Putamen (tissue), 1 donor: ENCODE measurements around the gene MAML3.
A peak's percentile ranks its signal among the peaks of the same experiment; 100 is the strongest.

ENCODE experiments used
- DNase-seq: peaks from one replicate; pipeline ENCODE4 v3.0.0-alpha.2; 2016; ENCODE audit warnings: low spot score

MAML3 gene

DNA sequence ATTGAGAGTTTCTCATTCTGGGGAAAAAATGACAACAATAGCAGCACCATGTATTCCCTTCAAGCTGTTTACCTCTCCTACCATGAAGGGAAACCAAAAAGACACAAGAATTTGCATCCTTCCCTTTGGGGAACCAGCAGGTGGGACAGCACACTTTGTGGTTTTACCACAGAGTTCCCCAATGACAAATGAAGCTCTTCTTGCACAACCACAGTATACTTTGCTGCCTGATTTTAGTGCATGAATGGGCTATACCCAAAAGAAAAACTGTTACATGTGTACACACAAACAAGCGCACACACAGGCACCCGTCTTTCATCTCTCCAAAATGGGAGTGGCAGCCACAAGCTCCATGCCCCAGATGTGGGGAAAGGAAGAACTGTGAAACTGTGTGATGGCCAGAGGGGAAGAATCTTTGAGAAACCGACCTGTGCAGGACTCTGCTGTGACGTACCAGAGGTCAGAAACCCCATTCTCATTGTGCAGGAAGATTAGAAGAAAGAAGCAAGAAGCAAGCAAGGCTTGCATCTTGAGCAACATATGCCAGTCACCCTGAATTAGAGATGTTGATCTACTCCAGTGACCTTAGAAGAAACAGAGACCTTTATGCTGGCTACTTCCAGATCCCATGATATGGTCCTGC is 2.7 kb upstream of the MAML3 start:
- DNase-seq = no peak

DNA sequence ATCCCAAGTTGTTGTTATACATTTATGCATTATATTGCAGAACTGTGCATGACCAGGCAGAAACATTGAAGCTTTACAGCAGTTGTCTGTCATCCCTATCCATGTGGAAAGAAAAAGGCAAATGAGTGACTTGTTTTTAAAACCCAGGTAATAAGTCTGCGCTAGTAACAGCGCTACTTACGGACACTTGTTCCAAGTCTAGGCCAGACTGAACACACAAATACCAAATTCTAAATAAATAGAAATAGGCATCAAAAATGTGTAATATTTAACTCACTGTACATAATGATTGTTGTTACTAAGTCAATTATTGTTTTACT is 548 bp upstream of the MAML3 start:
- no peak for DNase-seq

DNA sequence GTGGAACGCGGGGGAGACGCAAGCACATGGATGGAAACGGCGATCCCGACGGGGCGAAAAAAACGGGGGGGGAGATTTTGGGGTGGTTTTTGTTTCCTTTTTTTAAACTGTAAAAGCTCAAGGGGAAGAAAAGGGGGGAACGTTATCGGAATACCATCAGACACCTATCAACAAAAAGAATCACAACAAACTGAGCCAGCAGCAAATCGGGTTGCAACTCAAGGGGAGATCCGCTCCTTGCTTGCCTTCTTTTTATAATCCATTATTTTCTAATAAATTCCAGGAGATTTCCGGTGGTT is 616 bp downstream of the MAML3 start:
- no peak for DNase-seq

DNA sequence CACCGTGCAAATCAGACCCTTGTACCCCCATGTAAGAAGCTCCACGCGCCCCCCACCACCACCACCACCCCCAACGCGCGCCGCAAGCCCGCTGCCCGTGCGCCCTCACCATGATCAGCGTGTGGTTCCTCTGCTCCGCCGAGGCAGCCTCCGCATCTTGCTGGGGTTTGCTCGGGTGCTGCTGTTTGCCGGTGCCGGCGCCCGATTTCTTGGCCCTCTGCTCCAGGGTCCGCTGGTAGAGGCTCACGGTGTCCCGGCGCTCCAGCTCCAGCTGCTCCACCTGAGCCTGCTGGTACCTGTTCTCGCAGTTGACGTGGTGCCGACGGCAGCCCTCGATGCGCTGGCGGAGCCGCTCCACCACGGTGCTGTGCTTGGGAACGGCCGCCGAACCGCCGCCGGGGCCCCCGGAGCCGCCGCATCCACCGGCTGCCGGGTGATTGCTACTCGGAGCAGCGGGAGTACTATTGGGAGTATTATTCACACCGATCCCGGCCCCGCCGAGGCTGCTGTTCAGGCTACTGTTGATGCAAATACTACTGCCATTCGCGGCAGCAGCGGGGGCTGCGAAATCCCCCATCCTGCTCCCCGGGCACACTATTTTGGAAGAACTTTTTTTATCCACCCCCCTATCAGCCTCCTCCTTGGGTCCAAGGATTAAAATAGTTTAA is 1.1 kb downstream of the MAML3 start:
- peak; percentile 49 for DNase-seq

DNA sequence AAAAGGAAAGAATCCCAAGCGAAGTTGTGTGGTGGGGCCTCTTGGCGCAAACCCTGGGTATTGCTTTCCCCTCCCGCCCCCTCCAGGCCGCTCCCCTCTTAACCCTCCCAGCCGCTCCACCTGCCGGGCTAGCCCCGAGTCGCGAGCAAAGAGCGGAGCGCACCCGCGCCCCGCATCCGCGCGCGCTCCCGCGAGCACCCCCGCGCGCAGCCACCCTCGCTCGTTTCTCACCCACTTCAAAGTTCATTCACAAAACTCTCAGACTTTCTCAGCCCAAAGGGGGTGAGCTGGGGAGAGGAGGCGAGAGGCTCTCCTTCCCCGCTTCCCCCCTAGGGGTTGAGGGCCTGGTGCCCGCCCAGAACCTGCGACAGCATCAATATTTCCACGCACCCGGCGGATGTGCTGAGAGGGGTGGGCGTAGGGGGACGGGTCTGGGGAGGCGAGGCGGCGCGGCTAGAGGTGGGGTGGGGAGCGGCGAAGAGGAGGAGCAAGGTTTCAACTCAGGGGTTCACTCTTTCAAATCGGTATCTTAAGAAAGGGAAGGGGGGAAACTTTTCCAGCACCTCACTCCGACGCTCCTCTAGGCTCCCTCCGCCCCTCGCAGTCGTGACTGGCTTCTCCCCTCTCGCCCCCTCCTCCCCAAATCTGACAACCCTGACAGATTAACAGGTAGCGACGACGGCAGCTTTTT is 1.8 kb downstream of the MAML3 start:
- peak; percentile 70 for DNase-seq

DNA sequence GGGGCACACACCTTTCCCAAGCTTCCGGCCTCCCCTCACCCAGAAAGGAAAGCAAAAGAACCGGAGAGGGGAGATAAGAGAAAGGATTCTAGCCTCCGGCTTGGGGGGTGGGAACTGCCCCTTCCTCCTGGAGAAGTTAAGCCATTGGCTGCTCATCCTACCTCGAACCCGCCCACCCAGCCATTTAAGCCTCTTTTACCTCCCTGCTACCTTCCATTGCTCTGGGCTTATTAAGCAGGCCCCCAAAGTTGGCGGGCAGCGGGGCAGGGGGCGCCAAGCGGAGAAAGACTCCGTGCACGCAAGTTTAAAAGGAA is 2.3 kb downstream of the MAML3 start:
- peak; percentile 66 for DNase-seq

DNA sequence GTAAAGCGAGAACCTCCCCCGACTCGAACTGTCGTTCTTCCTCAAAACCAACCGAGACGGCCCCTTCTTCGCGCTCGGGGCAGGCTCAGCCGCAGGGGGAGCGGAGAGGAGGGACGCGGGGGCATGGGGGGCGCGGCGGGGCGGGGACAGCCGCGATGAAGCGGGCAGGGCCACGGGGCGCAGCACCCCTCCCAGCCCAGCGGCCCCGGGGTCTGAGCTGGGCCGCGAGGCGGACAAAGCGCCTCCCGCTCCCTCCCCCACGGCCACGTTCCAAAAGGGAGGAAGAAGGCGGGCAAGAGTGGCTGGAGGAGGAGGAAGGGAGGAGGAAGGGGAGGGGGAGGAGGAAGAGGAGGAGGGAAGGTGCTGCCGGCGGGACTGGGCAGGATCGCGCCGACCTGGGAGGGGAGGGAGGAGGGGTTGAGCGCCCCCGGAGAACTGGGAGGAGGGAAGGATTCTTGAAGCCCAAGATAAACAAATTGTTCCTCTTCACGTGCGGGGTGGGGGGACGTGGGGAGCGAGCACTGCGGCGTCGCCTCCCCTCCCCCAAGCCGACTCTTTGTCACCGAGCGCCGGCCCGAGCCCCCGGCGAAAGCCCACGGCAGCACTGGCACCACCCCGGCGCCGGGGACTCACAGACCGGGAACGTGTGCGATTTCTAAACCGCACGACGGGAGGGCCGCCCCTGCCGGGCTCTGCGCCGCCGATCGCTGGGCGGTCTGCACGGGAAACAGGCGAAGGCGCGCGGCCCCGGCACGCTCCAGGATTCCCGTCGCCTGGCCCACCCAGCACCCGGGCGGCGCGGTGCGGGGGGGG is 2.9 kb downstream of the MAML3 start:
- DNase-seq = peak; percentile 86

DNA sequence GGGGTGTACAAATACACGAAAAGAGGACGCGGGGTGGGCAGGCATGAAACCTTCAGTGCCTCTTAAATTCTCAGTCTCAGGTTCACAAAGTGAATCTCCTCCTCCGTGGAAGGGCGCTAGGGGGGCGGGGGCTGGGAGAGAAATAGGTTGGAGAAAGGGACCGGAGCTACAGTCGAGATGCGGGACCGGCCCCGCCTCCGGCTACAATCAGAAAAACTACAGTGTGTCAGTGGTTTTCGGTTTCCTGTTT is 3.4 kb downstream of the MAML3 start:
- no peak for DNase-seq

DNA sequence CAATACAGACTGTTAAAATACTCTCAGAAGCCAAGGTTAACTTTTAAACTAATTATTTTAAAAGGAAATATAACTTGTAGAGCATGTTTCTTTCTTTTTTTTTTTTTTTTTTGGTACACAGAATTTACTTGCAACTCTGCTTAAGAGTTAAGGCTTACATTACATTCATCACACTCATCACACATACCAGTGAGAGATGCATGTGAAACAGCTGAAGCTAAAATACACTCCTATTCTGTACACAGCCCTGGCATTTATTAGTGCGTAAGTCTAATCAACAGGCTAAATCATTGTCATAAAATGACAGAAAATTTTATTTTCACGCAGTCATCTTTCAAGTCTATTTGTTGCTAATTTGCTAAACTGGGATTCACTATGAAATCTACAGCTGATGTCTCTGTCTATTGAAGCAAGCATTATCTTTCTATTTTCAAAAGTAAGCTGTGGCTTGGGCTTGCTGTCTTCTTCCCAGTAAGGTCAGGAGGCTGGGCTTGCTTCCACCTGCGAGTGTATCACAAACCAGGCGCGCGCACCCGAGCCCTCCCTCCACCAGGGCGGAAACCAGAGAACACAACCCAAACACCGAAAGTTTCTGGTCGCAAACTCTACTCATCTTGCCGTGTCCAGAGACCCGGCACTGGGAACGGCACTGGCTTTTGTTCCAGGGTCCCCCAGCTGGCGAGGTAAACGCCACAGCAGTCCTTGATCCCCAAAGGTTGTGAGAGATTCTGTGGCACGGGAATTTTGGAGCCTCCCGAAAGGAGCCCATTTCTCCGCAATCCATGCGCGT is 3.9 kb downstream of the MAML3 start:
- DNase-seq = peak; percentile 42

DNA sequence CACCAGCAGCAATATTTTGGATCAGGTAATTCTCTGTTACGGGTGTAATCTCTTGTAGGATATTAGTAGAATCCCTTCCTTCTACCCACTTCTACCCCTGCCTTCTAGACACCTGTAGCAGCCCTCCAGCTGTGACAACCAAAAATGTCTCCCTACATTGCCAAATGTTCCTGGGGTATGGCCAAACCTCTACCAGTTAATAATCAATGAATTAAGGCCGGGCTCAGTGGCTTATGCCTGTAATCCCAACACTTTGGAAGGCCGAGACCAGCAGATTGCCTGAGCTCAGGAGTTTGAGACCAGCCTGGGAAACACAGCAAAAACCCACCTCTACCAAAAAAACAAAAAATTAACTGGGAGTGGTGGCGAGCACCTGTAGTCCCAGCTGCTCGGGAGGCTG is 9.9 kb downstream of the MAML3 start:
- no peak for DNase-seq

DNA sequence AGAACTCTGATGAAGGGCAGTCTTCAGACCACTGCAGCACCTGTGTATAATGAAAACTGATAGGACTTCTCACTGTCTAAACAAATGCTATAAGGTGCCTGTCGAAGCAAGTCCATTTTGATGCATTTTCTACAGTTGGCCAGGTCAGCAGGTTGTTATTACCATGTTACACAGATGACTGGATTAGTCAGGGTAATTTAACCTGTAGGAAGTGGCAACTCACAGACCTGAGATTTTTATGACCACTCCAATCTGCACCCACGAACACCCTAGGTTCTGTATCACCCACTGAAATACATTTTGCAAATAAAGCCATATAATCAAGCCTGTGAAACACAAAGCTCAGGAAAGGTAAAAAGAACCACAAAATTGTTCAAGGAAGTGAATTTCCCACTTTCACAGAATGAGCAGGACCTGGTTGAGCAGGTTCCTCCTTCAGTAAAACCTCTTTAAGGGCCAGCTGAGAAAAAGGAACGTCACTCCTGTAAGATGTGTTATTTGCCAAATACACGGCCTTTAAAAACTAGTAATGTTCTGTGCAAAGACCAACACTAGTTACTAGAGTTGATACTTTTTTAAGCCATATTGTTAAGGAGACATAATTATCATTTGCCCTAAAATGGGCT is 12.7 kb downstream of the MAML3 start:
- DNase-seq = no peak

DNA sequence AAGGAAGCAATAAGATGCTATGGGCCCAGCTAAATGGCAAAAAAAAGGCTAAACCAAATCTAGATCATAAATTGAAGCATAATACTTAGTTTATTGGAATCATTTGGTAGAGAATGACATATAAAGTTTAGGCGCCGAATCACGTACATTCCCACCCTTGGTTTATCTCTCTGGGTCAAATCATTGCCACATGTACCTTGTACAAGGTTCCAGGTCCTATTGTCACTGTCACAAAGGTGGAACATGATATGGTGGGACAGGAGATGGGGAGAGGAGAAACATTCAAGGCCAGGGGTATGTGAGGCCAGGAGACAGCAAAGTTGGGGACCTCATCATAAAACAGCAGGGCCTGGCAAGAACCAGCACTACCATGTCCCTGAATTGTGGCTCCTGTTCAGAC is 13.4 kb downstream of the MAML3 start:
- DNase-seq = no peak

DNA sequence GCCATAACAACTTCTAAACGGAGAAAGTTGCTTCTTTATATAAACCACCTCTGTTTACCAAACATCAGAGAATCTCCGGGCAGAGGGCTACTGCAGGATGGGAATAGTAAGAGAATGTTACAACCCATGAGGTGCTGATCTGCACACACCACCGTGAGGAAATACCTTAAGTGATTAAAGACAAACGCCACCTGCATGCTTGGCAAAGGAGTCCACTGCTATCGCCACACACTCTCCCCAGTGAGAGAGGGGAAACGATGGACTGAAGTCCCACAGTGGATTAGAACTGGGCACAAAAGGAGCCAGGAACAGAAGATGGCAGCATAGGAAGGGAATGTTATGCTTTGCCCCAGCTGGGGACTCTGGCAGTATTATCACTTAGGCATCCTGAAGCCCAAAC is 15.6 kb downstream of the MAML3 start:
- no peak for DNase-seq

DNA sequence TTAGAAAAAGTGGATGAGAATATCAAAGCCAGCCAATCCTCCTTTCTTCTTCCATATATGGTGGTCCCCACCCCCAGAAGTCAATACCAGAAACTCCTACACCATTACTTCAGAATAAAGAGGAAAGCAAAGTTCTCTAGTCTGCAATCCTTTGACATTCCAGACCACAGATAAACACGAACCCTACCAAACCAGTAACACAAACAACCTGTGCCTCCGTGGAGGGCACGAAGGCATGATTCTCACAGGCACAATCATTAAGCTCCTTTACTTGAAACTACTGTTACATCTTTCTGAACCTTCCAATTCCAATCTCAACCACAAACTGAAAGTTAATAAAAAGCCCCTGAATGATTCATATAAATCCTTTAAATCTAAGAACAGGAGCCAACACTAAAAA is 16.3 kb downstream of the MAML3 start:
- no peak for DNase-seq

DNA sequence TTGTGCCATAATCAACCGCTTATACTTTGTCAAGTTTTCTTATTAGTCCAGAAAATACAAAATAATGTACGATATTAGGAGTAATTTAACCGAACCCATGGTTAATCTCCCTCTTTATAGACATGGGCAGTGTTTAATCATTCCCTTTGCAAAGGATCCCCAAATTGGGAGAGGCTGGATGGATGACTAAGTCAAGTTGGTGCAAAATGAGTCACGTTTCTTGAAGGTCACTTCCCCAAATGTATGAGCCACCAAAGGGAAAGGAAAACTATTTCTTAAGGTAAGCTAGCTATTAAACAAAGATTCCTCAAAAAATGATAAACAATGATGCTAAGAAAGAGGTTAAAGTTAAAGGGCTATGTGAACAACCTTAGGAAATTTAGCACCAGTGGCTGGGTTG is 17.5 kb downstream of the MAML3 start:
- no peak for DNase-seq

DNA sequence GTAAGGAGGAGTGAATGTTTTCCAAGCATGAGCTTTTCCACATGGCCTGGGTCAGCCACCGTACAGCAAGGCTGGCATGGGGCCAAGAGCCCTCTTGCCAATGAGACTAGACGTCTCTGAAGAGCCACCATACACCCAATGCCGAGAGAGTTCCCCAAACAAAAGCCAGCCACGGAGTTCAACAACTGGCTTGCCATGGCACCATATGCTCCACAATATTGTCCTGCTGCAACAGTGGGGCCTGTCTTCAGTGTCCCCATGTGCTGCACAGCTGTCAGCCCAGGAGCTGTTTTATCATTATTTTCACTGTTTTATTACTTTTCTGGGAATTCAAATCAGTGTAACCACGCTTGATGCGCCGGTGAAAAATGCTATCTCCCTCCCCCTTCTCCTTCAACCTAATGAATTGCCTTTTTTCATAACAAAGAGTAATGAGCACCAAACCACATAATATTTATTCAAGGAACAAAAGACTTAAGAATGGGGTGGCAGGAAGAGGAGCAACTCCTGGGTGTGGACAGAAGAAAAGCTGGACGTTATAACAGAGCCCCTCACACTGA is 18.4 kb downstream of the MAML3 start:
- DNase-seq = peak; percentile 51

DNA sequence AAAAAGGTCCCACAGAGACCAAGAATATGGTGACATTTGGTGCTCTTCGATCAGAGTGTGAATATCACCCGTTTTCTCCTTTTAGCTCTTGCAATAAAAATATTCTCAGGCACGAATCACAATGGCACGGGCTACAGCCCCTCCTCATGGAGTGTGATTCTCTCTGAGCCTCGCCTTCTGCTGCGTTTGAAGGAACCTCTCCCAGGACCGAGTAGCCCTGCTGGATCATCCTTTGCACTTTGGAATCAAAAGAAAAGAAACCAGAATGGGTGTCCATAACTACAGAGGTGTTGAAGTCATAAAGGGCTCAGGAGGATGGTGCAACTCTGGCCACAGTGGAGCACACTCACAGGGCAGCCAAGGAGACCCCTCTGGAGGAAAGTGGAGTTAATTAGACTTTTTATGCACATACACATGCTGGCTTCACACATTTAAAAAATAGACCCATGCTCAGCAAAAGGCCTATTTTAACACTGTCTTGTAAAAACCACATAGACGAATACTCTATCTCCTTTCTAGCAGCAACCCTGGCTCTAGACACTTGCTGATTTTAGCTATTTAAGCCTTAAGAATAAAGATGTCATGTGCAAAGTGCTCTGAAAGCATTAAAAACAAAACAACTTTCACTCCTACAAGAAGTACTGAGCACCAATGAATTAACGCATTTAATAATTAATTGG is 19.1 kb downstream of the MAML3 start:
- DNase-seq = no peak

DNA sequence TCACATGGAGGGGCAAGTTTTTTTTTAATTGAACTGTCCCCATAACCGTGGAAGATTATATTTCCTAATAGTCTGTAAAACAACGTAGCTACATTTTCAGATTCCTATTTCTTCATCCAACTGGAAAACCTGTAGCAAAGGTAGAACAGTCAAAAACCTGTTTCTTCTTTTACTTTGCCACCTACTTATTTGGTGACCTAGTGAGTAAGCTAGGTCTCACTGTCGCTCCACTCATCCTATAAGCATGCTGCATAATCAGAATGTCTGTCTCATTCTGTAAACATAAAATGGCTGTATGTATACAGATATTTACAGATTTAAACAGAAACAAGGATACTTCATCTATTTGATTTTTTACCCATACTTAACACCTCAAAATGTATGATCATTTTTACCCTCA is 20.4 kb downstream of the MAML3 start:
- no peak for DNase-seq

DNA sequence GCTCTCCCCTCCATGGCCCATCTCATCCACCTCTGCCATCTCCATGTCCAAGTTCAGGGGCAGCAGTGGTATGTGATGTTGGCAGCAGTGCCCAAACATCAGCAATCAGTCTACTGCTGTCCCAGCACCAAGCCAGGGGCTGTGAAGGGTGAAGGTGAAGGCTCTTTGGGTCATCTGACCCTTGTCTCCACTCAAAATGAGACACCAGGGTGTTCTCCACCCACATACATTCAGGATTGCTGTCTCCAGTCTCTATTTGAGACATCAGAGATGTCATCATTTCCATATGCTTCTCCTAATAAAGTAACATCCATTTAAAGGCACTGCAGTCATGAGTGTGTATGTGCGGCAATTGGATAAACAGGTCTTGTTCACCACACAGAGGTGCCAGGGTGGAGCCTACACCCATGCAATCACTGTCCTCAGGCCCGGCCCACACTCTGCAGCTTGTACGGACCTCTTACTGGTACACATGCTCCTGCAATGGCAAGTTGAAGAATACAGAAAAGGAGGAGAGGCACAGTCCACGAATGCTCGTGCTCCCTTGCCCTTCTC is 22.2 kb downstream of the MAML3 start:
- no peak for DNase-seq

DNA sequence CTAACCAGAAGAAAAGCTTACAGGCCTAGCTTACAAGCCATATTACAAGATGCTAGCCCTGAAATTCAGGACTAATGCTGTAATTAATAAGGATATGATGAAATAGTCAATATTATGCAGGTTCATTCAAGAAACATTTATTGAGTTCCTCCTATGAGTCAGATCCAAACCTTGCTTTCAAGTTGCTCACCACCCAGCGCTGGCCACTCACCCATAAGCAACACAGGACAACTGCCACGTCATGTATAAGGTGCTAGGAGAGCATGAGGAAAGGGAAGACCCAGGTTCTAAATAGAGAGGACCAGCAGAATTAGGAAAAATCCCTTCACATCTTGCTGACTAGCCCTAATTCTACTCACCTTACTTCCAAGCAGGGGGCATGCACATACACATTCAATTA is 23.3 kb downstream of the MAML3 start:
- DNase-seq = no peak

DNA sequence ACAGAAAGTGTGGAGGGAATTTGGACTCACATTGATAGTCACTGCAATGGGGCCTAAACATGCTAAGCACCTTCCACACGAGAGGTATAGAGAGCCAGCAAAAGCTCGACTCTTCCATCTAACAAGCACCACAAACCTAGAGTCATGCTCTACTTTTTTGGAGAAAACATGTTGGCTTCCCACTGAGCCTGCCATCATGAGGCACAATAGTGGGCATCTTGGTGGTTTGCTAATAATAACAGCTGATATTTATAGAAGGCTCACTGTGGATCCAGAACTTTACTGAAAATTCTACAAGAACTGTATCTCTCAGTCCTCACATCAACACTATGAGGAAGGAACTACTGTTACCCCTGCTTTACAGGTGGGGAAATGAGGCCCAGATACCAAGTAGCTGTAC is 26.6 kb downstream of the MAML3 start:
- DNase-seq = no peak
